ENCODE results near the gene RERE. TPM values are rescaled to one million over a fixed set of nuclear protein-coding genes. Genes with fewer than 3 reads are reported as not detected.
A peak's percentile ranks its signal among the peaks of the same experiment; 100 is the strongest.

The RERE gene
- total and polyA plus RNA-seq, 7 donors, result 38.8 to 308 (median 99.7) TPM

DNA sequence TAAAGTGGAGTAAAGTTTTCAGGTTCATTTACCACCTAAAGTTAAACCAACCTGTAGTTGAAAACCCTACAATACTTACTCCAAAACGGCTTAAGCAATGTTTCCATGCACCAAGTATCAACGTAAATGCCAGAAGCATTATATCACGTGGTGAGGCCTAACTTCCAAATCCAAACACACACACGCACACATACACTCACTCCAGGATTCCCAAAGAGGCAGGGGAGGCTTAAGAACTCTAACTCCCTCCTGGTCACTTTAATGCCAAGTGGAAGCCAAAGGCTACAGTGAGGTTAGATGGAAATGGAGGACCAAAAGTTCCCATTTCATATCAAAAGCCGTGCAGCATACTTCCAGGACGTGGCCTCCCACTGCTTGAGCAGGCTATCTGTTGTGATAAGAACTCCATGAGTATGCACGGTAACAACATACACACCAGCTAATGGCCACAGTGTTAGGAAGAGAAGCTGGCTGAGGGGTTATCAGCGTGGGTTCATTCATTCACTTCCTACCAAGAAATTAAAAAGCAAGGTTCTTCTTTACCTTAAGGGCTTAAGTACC lies 275.4 kb downstream of the RERE start:
- H3K4me3 ChIP-seq, result no peak overlapping the region
- 75 to 77% (median 76%) methylated on average over 8 of the region's 8 CpGs for WGBS, 3 donors
- no peak for ATAC-seq
- H3K36me3 ChIP-seq (ENCODE audit: insufficient read depth in 1 of 2, low read depth in 1 of 2), result no peaks in the 10 kb centered on the region
- H3K4me1 ChIP-seq, result peaks cover 13% of the 10 kb centered on the region
- no peak for DNase-seq
- TF ChIP-seq, protein P1, sequence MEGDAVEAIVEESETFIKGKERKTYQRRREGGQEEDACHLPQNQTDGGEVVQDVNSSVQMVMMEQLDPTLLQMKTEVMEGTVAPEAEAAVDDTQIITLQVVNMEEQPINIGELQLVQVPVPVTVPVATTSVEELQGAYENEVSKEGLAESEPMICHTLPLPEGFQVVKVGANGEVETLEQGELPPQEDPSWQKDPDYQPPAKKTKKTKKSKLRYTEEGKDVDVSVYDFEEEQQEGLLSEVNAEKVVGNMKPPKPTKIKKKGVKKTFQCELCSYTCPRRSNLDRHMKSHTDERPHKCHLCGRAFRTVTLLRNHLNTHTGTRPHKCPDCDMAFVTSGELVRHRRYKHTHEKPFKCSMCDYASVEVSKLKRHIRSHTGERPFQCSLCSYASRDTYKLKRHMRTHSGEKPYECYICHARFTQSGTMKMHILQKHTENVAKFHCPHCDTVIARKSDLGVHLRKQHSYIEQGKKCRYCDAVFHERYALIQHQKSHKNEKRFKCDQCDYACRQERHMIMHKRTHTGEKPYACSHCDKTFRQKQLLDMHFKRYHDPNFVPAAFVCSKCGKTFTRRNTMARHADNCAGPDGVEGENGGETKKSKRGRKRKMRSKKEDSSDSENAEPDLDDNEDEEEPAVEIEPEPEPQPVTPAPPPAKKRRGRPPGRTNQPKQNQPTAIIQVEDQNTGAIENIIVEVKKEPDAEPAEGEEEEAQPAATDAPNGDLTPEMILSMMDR (IDR thresholded peaks at IDR 0.05), result no peak
- no peaks in the 10 kb centered on the region for H3K9me3 ChIP-seq
- H3K27ac ChIP-seq, result no peak overlapping the region
- no peaks in the 10 kb centered on the region for H3K27me3 ChIP-seq (ENCODE audit: insufficient read depth in 3 of 3, low read length in 2 of 3)
- intact Hi-C loops (cut with DNase I), result no loop called here

DNA sequence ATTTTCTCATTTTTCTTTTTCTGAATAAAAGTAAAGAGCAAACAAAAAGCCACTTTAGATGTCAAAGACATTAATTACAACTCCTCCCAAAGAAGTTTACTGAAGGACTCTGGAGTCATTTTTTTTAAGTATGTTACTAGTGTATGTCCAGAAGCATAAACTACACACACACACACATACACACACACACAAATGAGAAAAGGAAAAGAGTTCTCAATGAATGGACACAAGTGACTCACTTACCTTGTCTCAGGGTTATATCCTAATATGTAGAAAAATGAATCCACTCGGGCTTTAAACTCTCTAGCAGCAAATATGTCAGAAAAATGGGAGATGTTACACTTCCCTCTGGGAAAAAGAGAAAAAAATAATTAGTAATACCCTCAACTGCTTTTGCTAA lies 276.5 kb downstream of the RERE start:
- ATAC-seq (no peak), DNase-seq (no peak)
- TF ChIP-seq, protein P1 (IDR thresholded peaks at IDR 0.05), result no peak
- intact Hi-C loops (cut with DNase I), result no loop called here
- peaks cover 13% of the 10 kb centered on the region for H3K4me1 ChIP-seq
- WGBS, 3 donors, result 72 to 83% (median 80%) methylated on average over 1 of the region's 1 CpG
- no peaks in the 10 kb centered on the region for H3K27me3 ChIP-seq (ENCODE audit: insufficient read depth in 3 of 3, low read length in 2 of 3)
- no peak overlapping the region for H3K27ac ChIP-seq
- no peaks in the 10 kb centered on the region for H3K9me3 ChIP-seq
- H3K36me3 ChIP-seq (ENCODE audit: insufficient read depth in 1 of 2, low read depth in 1 of 2), result no peaks in the 10 kb centered on the region
- no peak overlapping the region for H3K4me3 ChIP-seq

DNA sequence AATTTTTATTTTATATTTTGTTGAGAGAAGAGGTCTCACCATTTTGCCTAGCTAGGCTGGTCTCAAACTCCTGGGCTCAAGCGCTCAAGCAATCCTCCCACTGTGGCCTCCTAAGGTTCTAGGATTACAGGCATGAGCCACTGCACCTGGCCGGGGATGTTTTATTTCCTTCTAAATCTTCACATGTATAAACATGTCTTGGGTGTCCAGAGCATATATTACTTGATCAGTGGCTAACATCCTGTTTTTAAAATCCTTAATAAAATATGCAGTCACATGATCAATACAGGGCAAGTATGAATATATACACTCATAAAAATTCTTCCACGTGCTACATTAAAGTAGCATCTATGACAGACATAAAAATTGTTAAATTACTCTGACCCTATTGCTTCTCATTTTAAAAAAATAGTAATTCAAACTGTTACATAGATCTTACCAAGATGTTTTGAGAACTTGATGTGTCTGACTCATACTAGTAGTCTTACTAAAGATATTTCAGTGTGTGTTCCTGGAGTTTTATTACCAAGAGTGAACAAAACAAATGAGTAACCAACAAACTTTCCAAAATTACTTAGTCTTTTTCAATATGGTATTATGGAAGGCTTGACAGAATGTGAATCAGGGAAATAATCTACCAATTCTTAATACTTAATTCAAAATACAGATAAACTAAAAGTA lies 277.0 kb downstream of the RERE start:
- TF ChIP-seq, protein P1 (IDR thresholded peaks at IDR 0.05), result no peak
- H3K27me3 ChIP-seq (ENCODE audit: insufficient read depth in 3 of 3, low read length in 2 of 3), result no peaks in the 10 kb centered on the region
- H3K36me3 ChIP-seq (ENCODE audit: insufficient read depth in 1 of 2, low read depth in 1 of 2), result no peaks in the 10 kb centered on the region
- no peaks in the 10 kb centered on the region for H3K9me3 ChIP-seq
- DNase-seq (no peak), ATAC-seq (peak in 2 of 4 donors; percentile 61 to 84)
- WGBS, 3 donors, result 51 to 72% (median 62%) methylated on average over 3 of the region's 3 CpGs
- peaks cover 13% of the 10 kb centered on the region for H3K4me1 ChIP-seq
- intact Hi-C loops (cut with DNase I), result no loop called here
- peak overlapping the region; percentile 32 for H3K27ac ChIP-seq
- no peak overlapping the region for H3K4me3 ChIP-seq

DNA sequence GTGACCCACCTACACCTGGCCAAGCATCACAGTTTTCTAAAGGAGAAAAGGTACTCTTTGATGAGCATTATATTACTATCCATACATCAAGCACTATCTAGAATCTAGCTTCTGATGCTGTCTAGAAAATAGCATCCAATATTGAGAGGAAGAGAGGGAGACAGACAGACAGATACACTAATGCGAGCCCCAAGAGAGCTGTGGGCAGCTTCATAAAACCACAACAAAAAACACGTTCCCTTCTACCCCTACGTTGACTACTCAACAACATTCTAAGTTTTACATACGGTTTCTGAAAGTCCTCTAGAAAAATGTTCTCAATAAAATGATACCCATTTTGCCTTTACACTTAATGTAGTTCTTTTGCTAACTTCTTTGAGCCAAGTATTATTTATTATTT lies 277.8 kb downstream of the RERE start:
- intact Hi-C loops (cut with DNase I), result no loop called here
- H3K4me1 ChIP-seq, result peaks cover 13% of the 10 kb centered on the region

More for the DNA sequence above, 277.8 kb downstream of the RERE start:
- no peak for DNase-seq
- H3K9me3 ChIP-seq, result no peaks in the 10 kb centered on the region
- H3K27me3 ChIP-seq (ENCODE audit: insufficient read depth in 3 of 3, low read length in 2 of 3), result no peaks in the 10 kb centered on the region
- TF ChIP-seq, protein P1 (IDR thresholded peaks at IDR 0.05), result no peak
- WGBS, 3 donors, result 90 to 96% (median 90%) methylated on average over 4 of the region's 4 CpGs
- no peak overlapping the region for H3K4me3 ChIP-seq
- H3K27ac ChIP-seq, result no peak overlapping the region
- no peaks in the 10 kb centered on the region for H3K36me3 ChIP-seq (ENCODE audit: insufficient read depth in 1 of 2, low read depth in 1 of 2)
- ATAC-seq, result no peak
